Measurements from ENCODE around the gene GOLT1A.

GOLT1A gene

DNA sequence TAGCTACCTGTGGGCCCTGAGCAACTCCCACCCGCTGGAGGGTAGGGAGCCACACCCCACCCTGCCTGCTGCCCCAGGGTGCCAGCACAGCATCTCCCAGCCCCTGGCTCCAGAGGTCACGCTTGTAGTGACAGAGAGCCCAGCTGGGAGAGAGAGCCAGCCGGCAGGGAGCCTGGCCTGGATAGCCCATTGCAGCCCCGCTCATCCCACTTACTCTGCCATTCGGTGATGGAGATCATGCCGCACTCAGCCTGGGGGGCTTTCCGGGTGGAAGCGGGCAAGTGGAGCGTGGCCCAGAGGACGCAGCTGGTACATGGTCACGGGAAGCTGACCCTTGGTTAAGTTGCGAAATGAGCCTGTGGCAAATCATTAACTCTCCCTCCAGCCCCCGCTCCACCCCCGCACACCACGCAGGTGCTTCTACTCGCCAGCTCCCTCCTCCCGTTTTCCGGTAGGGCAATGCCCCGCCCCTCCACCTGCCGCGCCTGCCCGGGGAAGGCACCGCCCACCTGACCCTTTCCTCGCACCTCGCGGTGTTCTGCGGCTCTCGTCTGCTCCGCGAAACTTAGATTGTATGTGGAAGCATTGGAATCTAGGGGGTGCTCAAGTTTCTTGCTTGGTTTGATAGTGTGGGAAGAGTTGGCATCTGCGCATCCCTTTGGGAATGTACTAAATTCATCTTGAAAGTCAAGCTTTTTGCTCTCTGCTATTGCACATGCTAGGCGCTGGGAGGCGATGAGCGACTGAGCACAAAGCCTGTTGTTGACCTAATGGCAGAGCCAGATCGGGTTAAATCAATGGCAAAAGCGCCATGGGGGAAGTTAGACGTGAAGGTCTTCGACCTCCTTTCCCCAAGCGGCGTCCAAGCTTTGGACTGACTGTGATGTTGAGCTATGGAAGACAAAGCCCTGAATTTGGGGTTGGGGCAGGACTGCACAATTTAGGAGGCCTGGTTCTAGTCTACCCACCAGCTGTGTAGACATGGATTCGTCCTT, at the start of gene GOLT1A:
Gene GOLT1A (minus strand): TSS at position 321 of the 995 bp plus-strand sequence. CDS start 82 bp downstream, at position 239.
- peak; percentile 85 for FAIRE-seq
- DNase-seq (ENCODE audit: insufficient read length, low spot score): peak; percentile 56

DNA sequence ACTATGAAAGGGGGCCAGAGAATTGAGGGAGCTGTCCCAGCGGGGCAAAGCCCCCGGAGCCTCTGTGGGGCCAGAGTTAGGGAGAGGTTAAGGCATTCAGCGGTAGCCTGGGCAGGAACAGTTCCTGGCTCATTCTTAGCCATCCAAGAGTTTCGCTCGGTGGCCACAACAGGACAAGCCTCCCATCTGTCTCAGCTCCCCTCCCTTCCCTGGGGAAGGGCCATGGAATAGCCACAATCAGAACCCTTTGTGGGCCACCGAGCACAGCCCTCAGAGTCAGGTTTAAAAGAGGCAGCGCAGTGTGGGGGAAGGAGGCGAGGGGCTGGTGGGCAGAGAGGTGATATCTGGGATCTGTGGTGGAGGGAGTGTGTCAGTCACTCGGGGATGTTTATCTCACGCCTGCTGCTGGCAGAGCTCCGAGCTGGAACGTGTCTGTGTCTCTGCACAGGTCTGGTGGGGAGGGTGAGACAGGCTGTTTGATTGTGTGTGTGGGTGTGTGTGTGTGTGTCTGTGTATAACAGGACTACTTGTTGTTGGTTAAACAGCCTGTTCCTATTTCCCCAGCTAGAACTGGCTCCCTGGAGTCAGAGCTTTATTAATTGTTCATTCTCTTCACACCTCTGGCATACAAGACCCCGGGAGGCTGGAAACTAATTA, 49.6 kb upstream of the GOLT1A start:
- FAIRE-seq: no peak
- DNase-seq (ENCODE audit: insufficient read length, low spot score): no peak

GRCh38 chr1:204262506-204263253, 48.9 kb upstream of the GOLT1A start:
- no peak for DNase-seq (ENCODE audit: insufficient read length, low spot score)
- no peak for FAIRE-seq

DNA sequence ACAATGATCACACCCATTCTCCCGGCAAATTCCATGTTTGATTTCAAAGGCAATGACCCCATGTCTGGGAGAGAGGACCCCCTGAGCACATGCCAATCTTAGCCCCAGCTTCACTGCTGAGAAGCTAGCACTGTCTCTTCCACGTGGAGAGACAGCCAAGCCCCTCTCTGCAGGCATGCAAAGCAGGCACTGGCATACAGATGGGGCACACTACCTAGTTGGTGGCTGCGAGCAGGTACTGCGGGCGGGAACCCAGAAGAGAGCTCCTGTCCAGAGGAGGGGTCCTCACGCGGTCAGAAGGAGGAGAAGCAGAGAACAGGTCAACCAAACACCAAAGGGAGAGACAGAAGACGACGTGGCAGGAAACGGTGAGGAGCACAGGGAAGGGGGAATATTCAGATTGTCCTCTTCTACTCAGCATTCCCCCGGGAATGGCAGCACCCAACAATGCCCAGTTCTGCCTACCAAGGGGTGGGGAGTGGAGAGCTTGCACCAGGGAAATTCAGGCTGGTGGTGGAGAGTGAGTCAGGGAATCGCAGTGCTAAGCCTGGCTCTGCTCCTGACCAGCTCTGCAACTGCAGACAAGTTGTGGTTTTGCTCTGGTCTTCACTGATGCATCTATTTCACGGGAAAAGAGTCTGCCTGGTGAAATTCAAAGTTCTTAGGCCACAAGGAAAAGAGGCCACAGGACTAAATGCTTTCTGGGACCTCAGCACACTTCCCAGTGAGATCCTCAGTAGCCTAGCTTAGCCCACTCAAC, 48.1 kb upstream of the GOLT1A start:
- FAIRE-seq (no peak), DNase-seq (ENCODE audit: insufficient read length, low spot score) (no peak)

GRCh38 chr1:204261266-204261665, 47.5 kb upstream of the GOLT1A start:
- DNase-seq (ENCODE audit: insufficient read length, low spot score): no peak
- FAIRE-seq: no peak

- no peak for DNase-seq (ENCODE audit: insufficient read length, low spot score)
- no peak for FAIRE-seq
Observed at GRCh38 chr1:204260601-204261197, 46.9 kb upstream of the GOLT1A start.

DNA sequence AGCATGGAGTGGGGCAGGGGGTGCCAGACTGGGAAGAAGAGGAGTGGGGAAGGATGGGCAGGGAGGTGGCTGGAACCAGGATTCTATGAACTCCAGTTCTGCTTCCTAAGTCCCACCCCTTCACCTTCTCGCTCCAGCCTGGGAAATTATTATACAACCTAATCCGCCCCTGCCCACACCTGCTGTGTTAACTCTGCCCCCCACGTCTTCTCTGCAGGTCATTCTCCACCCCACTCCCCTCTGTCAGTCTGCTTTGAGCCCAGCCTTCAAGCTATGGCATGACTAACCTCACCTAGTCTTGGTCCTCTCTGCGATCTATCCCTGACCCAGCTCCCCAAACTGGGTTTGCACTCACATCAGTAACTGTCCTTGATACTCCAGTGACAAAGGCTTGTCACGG, 46.0 kb upstream of the GOLT1A start:
- DNase-seq (ENCODE audit: insufficient read length, low spot score) (no peak), FAIRE-seq (no peak)

GRCh38 chr1:204259196-204259595, 45.4 kb upstream of the GOLT1A start:
- DNase-seq (ENCODE audit: insufficient read length, low spot score) (no peak), FAIRE-seq (no peak)

DNA sequence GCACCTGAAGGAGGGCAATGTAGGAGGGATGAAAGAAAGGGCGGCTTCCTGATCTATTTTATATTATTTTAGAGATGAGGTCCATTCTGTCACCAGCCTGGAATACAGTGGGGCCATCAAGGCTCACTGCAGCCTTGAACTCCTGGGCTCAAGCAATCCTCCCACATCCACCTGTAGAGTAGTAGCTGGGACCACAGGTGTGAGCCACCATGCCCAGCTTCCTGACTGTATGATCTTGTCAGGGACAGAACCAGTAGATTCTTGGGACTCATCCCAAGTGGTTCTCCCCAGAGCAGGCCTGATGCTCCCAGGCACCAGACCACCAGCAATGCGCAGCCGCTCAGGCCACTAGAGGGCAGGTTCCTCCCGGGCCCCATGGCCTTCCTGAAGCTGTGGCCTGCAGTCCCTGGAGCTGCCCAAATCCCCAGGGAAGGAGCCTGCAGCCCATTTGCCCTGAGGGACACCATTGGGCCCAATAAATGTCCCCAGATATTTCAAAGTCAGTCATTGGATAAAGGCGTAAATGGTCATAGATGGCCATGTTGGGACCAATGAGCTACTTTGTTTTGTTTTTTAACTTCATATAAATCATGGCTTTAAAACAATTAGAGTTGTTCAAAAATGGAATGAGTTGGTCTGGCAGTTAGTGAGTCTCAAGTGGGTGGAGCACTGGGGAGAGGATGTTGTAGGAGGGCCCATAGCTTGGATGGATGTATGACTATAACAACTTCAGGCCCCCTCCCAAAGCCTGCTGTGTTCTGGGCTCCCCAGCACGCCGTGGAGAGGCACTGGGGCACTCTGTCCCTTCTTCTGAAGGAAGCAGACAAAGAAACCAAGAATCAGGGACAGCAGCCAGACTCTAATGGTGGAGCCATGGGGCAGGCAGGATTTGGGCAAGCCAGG, 44.7 kb upstream of the GOLT1A start:
- DNase-seq (ENCODE audit: insufficient read length, low spot score) (peak; percentile 36), FAIRE-seq (no peak)

GRCh38 chr1:204257446-204257845, 43.7 kb upstream of the GOLT1A start:
- FAIRE-seq (no peak), DNase-seq (ENCODE audit: insufficient read length, low spot score) (no peak)

GRCh38 chr1:204256531-204256930, 42.7 kb upstream of the GOLT1A start:
- FAIRE-seq (no peak), DNase-seq (ENCODE audit: insufficient read length, low spot score) (no peak)

DNA sequence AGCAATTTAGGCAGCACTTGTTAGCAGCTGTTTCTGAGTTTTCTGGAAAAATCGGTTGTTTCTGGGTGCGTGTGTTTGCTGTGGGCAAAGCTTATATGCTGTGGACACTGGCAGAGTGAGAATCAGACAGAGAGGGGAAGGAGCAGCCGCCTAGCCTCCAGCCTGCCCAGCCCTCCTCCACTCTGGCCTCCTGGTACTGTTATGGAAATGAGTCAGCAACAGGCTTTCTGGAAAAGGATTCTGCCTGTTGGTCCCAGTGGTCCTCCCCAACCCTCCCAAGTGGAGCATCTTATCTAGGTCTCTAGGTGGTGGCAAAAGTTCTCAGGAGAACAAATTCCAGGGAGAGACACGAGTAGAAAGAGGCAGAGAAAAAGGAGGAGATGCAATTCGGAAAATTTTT, 42.2 kb upstream of the GOLT1A start:
- no peak for FAIRE-seq

DNA sequence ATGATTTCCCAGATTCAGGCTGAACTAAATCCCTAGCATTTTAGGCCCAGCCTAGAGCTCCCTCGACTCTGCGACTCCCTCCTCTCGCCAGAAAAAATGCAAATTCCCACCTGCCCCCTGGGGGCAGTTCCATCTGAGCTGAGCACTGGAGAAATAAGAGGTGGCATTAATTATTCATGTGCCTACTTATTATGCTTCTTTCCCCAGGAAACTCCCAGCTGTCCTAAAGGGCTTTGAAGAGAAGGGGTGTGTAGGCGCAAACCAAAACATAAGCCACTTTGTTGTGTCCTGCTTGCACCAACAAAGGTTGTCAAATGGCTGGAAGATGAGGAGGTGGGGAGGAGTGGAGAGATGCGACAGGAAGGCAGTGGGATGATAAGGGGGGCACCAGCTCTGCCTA, 41.4 kb upstream of the GOLT1A start:
- FAIRE-seq (no peak), DNase-seq (ENCODE audit: insufficient read length, low spot score) (no peak)

More for the DNA sequence above, 42.2 kb upstream of the GOLT1A start:
- no peak for DNase-seq (ENCODE audit: insufficient read length, low spot score)

DNA sequence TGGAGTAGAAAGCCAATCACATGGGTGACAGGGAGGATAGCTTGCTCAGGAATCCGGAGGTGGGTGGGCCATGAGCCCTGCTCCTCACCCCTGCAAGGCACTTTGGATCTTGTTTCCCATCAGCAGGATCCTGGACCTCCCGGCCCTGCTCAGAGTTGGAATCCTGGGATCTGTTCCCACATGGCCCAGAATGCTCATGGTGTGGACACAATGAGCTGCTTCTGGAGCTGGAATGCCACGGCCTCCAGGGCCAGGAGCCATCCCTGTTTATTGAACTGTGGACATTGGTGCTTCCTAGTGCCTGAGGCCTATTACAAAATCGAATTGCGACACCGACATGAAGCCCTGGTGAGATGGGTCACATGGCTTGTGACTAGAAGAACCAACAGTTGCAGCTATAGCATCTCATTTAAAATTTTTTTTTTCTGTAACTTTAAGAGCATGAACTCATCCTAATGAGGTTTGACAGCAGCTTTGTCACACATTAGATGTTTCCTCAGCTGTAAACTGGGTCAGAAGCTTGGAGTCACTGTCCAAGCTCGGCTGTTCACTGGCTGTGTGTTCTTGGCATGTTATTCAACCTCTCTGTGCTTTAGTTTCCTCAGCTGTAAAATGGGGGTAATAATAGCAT, 40.4 kb upstream of the GOLT1A start:
- DNase-seq (ENCODE audit: insufficient read length, low spot score) (no peak), FAIRE-seq (no peak)

DNA sequence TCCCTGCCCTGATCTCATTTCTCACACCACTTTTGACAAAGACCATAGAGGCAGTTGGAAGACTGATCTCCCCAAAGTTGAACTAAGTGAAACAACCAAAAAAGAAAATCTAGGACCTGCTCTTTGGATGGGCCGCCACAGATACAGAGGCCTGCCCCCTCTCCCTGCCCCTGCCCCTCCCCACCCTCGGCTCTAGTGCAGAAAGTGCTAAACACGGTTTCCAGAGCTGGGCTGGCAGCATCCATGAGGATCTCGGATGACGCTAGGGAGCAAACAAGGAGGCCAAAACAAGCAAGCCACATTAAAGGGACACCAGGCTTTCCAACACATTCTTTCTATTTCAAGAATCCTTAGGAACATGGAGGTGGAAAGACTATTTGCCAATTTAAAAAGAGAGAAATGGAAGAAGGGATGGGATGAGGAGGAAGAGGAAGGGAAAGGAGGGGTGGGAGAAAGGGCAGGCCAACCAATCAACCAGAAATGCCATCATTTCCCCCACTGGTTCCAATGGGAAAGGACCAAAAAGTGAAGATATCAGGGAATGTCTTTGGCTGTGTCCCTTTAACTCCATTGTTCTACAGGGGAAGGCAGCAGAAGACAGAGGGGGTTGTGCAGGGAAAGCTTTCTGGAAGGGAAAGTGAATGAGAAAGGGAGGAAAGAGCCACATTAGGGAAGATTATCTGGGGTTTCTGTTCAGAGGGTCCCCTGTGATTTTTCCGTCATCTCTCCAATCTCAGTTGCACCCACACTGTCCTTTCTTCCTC, 38.3 kb upstream of the GOLT1A start:
- FAIRE-seq (no peak), DNase-seq (ENCODE audit: insufficient read length, low spot score) (no peak)

DNA sequence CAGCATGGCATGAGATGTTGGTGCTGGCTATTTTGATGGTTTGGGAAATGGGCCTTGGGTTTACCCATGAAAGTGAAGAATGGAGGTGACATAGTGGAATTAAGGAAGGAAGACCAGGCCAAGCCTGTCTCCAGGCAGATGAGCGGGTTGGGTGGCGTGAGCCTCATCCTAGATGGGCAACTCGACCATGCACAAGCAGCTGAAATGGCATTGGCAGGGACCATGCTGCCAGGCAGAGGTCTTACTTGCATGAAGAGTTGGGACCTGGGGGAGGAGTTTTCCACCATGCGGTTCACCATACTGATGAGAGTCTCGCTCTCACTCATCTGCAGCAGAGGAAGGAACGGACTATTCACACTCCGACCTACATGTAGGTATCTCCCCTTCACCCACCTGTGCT, 37.5 kb upstream of the GOLT1A start:
- FAIRE-seq (no peak), DNase-seq (ENCODE audit: insufficient read length, low spot score) (no peak)

GRCh38 chr1:204250428-204251030, 36.7 kb upstream of the GOLT1A start:
- DNase-seq (ENCODE audit: insufficient read length, low spot score) (no peak), FAIRE-seq (no peak)

Data from GM19239 (cell line).